HepG2 (cell line): ENCODE measurements around the gene NRSN2. TPM values are rescaled to one million over a fixed set of nuclear protein-coding genes. Genes with fewer than 3 reads are reported as not detected.

Experiments used
- ATF1 ChIP-seq: IDR thresholded peaks from 2 replicates; pipeline ENCODE4 v1.6.1; 2016; ENCODE audit warnings: mild to moderate bottlenecking, control low read depth
- CENPX ChIP-seq: sonication (generic); formaldehyde crosslinking; IDR thresholded peaks from 2 replicates; pipeline ENCODE4 v1.9.0; 2021; ENCODE audit warnings: mild to moderate bottlenecking, missing genetic modification reagents, moderate library complexity
- KAT8 ChIP-seq: IDR thresholded peaks from 2 replicates; pipeline ENCODE4 v1.6.1; 2016; ENCODE audit warnings: missing genetic modification reagents, missing compliant biosample characterization
- MAFF ChIP-seq: IDR thresholded peaks from 2 replicates; pipeline ENCODE4 v1.6.1; 2011; ENCODE audit warnings: low read depth, low read length, improper control_type of control experiment
- MBNL3 ChIP-seq: fragments of 250-450 bp; sonication (Bioruptor Pico); conservative IDR thresholded peaks from 2 replicates; pipeline ENCODE4 v1.8.0; 2022; ENCODE audit warnings: mild to moderate bottlenecking, inconsistent platforms
- MLX ChIP-seq: IDR thresholded peaks from 2 replicates; pipeline ENCODE4 v1.6.1; 2016
- NCOR1 ChIP-seq: fragments of 200-600 bp; sonication (generic); IDR thresholded peaks from 2 replicates; pipeline ENCODE4 v1.7.0; 2017; ENCODE audit warnings: antibody characterized with exemption, low read length, borderline replicate concordance
- RCOR2 ChIP-seq: IDR thresholded peaks from 2 replicates; pipeline ENCODE4 v1.6.1; 2016; ENCODE audit warnings: missing biosample characterization, missing genetic modification reagents
- RELA ChIP-seq: sonication (generic); formaldehyde crosslinking; IDR thresholded peaks from 2 replicates; pipeline ENCODE4 v1.4.0; 2020; ENCODE audit warnings: missing genetic modification reagents
- SAP130 ChIP-seq: IDR thresholded peaks from 2 replicates; pipeline ENCODE4 v1.6.1; 2016; ENCODE audit warnings: low read depth
- SMARCC2 ChIP-seq: fragments of 450-650 bp; IDR thresholded peaks from 2 replicates; pipeline ENCODE4 v1.6.1; 2017; ENCODE audit warnings: antibody characterized with exemption, mild to moderate bottlenecking
- TEF ChIP-seq: sonication (generic); formaldehyde crosslinking; IDR thresholded peaks from 2 replicates; pipeline ENCODE4 v1.5.0; 2020; ENCODE audit warnings: missing genetic modification reagents
- TRAFD1 ChIP-seq: sonication (generic); formaldehyde crosslinking; IDR thresholded peaks from 2 replicates; pipeline ENCODE4 v1.5.1; 2020; ENCODE audit warnings: missing genetic modification reagents, mild to moderate bottlenecking, borderline replicate concordance
- ZBTB21 ChIP-seq: sonication (generic); formaldehyde crosslinking; IDR thresholded peaks from 2 replicates; pipeline ENCODE4 v1.4.0; 2020; ENCODE audit warnings: missing genetic modification reagents
- ZFP36L1 ChIP-seq: sonication (generic); formaldehyde crosslinking; IDR thresholded peaks from 2 replicates; pipeline ENCODE4 v1.8.0; 2022; ENCODE audit warnings: mild to moderate bottlenecking, missing genetic modification reagents, moderate library complexity
- ZKSCAN8 ChIP-seq: IDR thresholded peaks from 2 replicates; pipeline ENCODE4 v1.6.1; 2016; ENCODE audit warnings: borderline replicate concordance, missing genetic modification reagents, missing compliant biosample characterization
- ZNF10 ChIP-seq: sonication (generic); formaldehyde crosslinking; IDR thresholded peaks from 2 replicates; pipeline ENCODE4 v1.4.0; 2020; ENCODE audit warnings: mild to moderate bottlenecking, low read depth, missing genetic modification reagents, borderline replicate concordance
- ZNF513 ChIP-seq: sonication (generic); formaldehyde crosslinking; conservative IDR thresholded peaks from 2 replicates; pipeline ENCODE4 v1.5.0; 2020; ENCODE audit warnings: missing genetic modification reagents
- ZNF543 ChIP-seq: sonication (generic); formaldehyde crosslinking; IDR thresholded peaks from 2 replicates; pipeline ENCODE4 v1.4.0; 2020; ENCODE audit warnings: mild to moderate bottlenecking, missing genetic modification reagents
- ZNF589 ChIP-seq: sonication (generic); formaldehyde crosslinking; conservative IDR thresholded peaks from 2 replicates; pipeline ENCODE4 v1.8.0; 2022; ENCODE audit warnings: mild to moderate bottlenecking, moderate library complexity, missing genetic modification reagents
- ZNF616 ChIP-seq: sonication (generic); formaldehyde crosslinking; IDR thresholded peaks from 2 replicates; pipeline ENCODE4 v1.5.0; 2020; ENCODE audit warnings: low read depth, mild to moderate bottlenecking, missing genetic modification reagents
- ZNF639 ChIP-seq: conservative IDR thresholded peaks from 2 replicates; pipeline ENCODE4 v1.6.1; 2018; ENCODE audit warnings: missing genetic modification reagents
- ZSCAN31 ChIP-seq: sonication (generic); formaldehyde crosslinking; IDR thresholded peaks from 2 replicates; pipeline ENCODE4 v1.5.0; 2020; ENCODE audit warnings: low read depth, mild to moderate bottlenecking, missing genetic modification reagents
- polyA plus RNA-seq, 8 experiments: library from polyadenylated mRNA; depleted of rRNA in 3 of 8; stranded (reverse) in 7 of 8; unstranded in 1 of 8; fragments of >200 nt; fragmentation: Illumina TruSeq in 4 of 8; extraction: Trizol in 4 of 8; gene quantifications; 2 replicates each; pipeline versions ENCODE4 v1.2.1 to v1.2.3, GENCODE V29; 2011 to 2016; ENCODE audit warnings: low read depth in 4 of 8, missing spikeins in 1 of 8, mixed read lengths in 1 of 8; ENCODE audit not compliant: insufficient read depth in 1 of 8
- total RNA-seq, 5 experiments: library from RNA; depleted of rRNA; stranded (reverse); fragments of >200 nt; fragmentation: Illumina TruSeq; extraction: Trizol; gene quantifications; 2 replicates each; pipeline ENCODE4 v1.2.3, GENCODE V29; 2016; ENCODE audit warnings: low read depth in 1 of 5

The NRSN2 gene
- total and polyA plus RNA-seq, 2 of the 13 experiments (the other 11 are each of a cell fraction or from before 2014, with no cell fraction given) = 32.3 to 49.4 TPM

GRCh38 chr20:354298-354977 lies 7.5 kb downstream of the NRSN2 start (continued):
- TF ChIP-seq ATF1 (CRISPR knock-in tag) (no peak), MBNL3 (CRISPR knock-in tag) (no peak), ZNF543 (0 out of 2 replicates have a peak, but pooled peaks have one; percentile 56), ZSCAN31 (CRISPR knock-in tag) (no peak), CENPX (CRISPR knock-in tag) (no peak), ZNF589 (no peak), ZNF616 (CRISPR knock-in tag) (no peak), TEF (CRISPR knock-in tag) (no peak), NCOR1 (no peak), RELA (CRISPR knock-in tag) (peak; percentile 70; the same call in 1 of the 2 replicates), ZFP36L1 (CRISPR knock-in tag) (no peak; the same call in 1 of the 2 replicates), ZKSCAN8 (CRISPR knock-in tag) (peak; percentile 66; the same call in 1 of the 2 replicates), MAFF (no peak), ZNF10 (0 out of 2 replicates have a peak, but pooled peaks have one; percentile 6), ZNF513 (CRISPR knock-in tag) (no peak), TRAFD1 (CRISPR knock-in tag) (no peak), SAP130 (CRISPR knock-in tag) (peak; percentile 77), KAT8 (peak; percentile 75), ZNF639 (CRISPR knock-in tag) (0 out of 2 replicates have a peak, but pooled peaks have one; percentile 35), SMARCC2 (no peak), MLX (no peak), ZBTB21 (CRISPR knock-in tag) (0 out of 2 replicates have a peak, but pooled peaks have one; percentile 11), RCOR2 (CRISPR knock-in tag) (0 out of 2 replicates have a peak, but pooled peaks have one; percentile 51)
